K562 (cell line): Measurements from ENCODE around the gene PPY. TPM values are rescaled to one million over a fixed set of nuclear protein-coding genes. Genes with fewer than 3 reads are reported as not detected.

ENCODE experiments used
- CCAR2 ChIP-seq: fragments of 200-400 bp; formaldehyde crosslinking; IDR thresholded peaks from 2 replicates; pipeline ENCODE4 v1.6.1; 2017; ENCODE audit warnings: mild to moderate bottlenecking, low read depth, low read length
- E4F1 ChIP-seq: fragments of 250-450 bp; sonication (Bioruptor Pico); IDR thresholded peaks from 2 replicates; pipeline ENCODE4 v1.5.0; 2021; ENCODE audit warnings: mild to moderate bottlenecking, borderline replicate concordance
- ETV1 ChIP-seq: fragments of 450-650 bp; conservative IDR thresholded peaks from 2 replicates; pipeline ENCODE4 v1.6.1; 2016; ENCODE audit warnings: missing genetic modification characterization, control low read depth, low read depth, missing compliant biosample characterization
- POLR3G ChIP-seq: IDR thresholded peaks from 2 replicates; pipeline ENCODE4 v1.6.1; 2011; ENCODE audit not compliant: insufficient read length, insufficient replicate concordance; ENCODE audit errors: extremely low read depth
- SAFB ChIP-seq: fragments of 200-400 bp; formaldehyde crosslinking; IDR thresholded peaks from 2 replicates; pipeline ENCODE4 v1.6.1; 2017; ENCODE audit warnings: low read depth, low read length, borderline replicate concordance
- TAF15 ChIP-seq: fragments of 200-400 bp; formaldehyde crosslinking; IDR thresholded peaks from 2 replicates; pipeline ENCODE4 v1.6.1; 2017; ENCODE audit warnings: mild to moderate bottlenecking, low read depth, low read length, moderate library complexity
- U2AF1 ChIP-seq: fragments of 200-400 bp; formaldehyde crosslinking; optimal IDR thresholded peaks from 2 replicates; pipeline ENCODE3; 2017; ENCODE audit warnings: mild to moderate bottlenecking, low read depth, low read length, moderate library complexity
- ZBTB40 ChIP-seq, 2 experiments: fragments of 450-650 bp in 1 of 2; sonication (generic) in 1 of 2; formaldehyde crosslinking in 1 of 2; IDR thresholded peaks; 2 replicates each; pipeline versions ENCODE4 v1.7.1 to v1.9.0; 2016 to 2022; ENCODE audit warnings: inconsistent platforms in 1 of 2, mild to moderate bottlenecking in 1 of 2, missing genetic modification reagents in 1 of 2
- ZNF79 ChIP-seq: fragments of 250-450 bp; sonication (Bioruptor Pico); IDR thresholded peaks from 2 replicates; pipeline ENCODE4 v1.4.0; 2020; ENCODE audit warnings: low read depth, mild to moderate bottlenecking, moderate library complexity
- polyA plus RNA-seq, 8 experiments: library from polyadenylated mRNA; depleted of rRNA in 4 of 8; stranded (reverse) in 5 of 8; unstranded in 3 of 8; fragments of >200 nt; fragmentation: Nextera tagmentation in 2 of 8; fragmentation: Illumina TruSeq in 1 of 8; extraction: Ambion mirVana in 2 of 8; extraction: Trizol in 1 of 8; gene quantifications; 2 replicates each; pipeline versions ENCODE4 v1.2.1 to v1.2.3, GENCODE V29; 2011 to 2014; ENCODE audit warnings: inconsistent platforms in 1 of 8, missing spikeins in 1 of 8
- total RNA-seq, 7 experiments: library from RNA; depleted of rRNA in 6 of 7; stranded (reverse); fragments of >200 nt in 6 of 7; fragmentation: Illumina TruSeq in 2 of 7; extraction: Trizol in 2 of 7; gene quantifications; 2 replicates each; pipeline versions ENCODE4 v1.2.1 to v1.2.3, GENCODE V29; 2011 to 2021; ENCODE audit warnings: low replicate concordance in 1 of 7
- TF ChIP-seq, protein P1 (sequence below), 2 experiments: fragments of 450-650 bp in 1 of 2; sonication (generic) in 1 of 2; formaldehyde crosslinking in 1 of 2; IDR thresholded peaks in 1 of 2; conservative IDR thresholded peaks in 1 of 2; 2 replicates each; pipeline versions ENCODE4 v1.6.1 to v1.8.1; 2016 to 2023; ENCODE audit warnings: mild to moderate bottlenecking in 2 of 2, moderate library complexity in 2 of 2, inconsistent platforms in 1 of 2, missing genetic modification reagents in 1 of 2
- TF ChIP-seq, protein P2 (sequence below): sonication (generic); formaldehyde crosslinking; IDR thresholded peaks from 2 replicates; pipeline ENCODE4 v1.8.0; 2022; ENCODE audit warnings: missing genetic modification reagents, mild to moderate bottlenecking, borderline replicate concordance

The PPY gene
- total and polyA plus RNA-seq, 9 of the 15 experiments (the other 6 are each of a cell fraction or from before 2014, with no cell fraction given) = not detected

GRCh38 chr17:43945074-43945829 is 3.0 kb upstream of the PPY start (continued):
- TF ChIP-seq ZBTB40 (IDR thresholded peaks at IDR 0.05) (no peak), ZBTB40 (CRISPR knock-in tag; IDR thresholded peaks at IDR 0.05) (no peak), POLR3G (no peak), SAFB (no peak), U2AF1 (no peak), TAF15 (no peak), E4F1 (no peak), CCAR2 (no peak), ETV1 (tag) (peak; percentile 24; the same call in 1 of the 2 replicates), ZNF79 (0 out of 2 replicates have a peak, but pooled peaks have one; percentile 19)
- TF ChIP-seq, protein P1, sequence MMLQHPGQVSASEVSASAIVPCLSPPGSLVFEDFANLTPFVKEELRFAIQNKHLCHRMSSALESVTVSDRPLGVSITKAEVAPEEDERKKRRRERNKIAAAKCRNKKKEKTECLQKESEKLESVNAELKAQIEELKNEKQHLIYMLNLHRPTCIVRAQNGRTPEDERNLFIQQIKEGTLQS (IDR thresholded peaks at IDR 0.05) = peak; percentile 23
- TF ChIP-seq, protein P1 (CRISPR knock-in tag; conservative IDR thresholded peaks at IDR 0.05) = no peak
- TF ChIP-seq, protein P2, sequence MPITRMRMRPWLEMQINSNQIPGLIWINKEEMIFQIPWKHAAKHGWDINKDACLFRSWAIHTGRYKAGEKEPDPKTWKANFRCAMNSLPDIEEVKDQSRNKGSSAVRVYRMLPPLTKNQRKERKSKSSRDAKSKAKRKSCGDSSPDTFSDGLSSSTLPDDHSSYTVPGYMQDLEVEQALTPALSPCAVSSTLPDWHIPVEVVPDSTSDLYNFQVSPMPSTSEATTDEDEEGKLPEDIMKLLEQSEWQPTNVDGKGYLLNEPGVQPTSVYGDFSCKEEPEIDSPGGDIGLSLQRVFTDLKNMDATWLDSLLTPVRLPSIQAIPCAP (CRISPR knock-in tag) = no peak
